Fibroblast of lung (primary cell): ENCODE results near the gene SRC. TPM values are rescaled to one million over a fixed set of nuclear protein-coding genes. Genes with fewer than 3 reads are reported as not detected.

Experiments
- DNase-seq, 2 donors: peaks; one replicate each; pipeline versions ENCODE4 v3.0.0 to v3.0.0-alpha.2; 2010; ENCODE audit warnings: low read depth in 2 of 2
- H2AFZ ChIP-seq: 2 replicates; pipeline ENCODE4 v1.5.1; 2012; ENCODE audit warnings: low read length, control low read depth, inconsistent platforms
- H3K27ac ChIP-seq: 2 replicates; pipeline ENCODE4 v1.5.1; 2011; ENCODE audit warnings: low read length, control low read depth; ENCODE audit not compliant: insufficient read depth
- H3K27me3 ChIP-seq: 2 replicates; pipeline ENCODE4 v1.5.1; 2011; ENCODE audit warnings: mild to moderate bottlenecking, low read length; ENCODE audit not compliant: control insufficient read depth, insufficient read depth
- H3K36me3 ChIP-seq: 2 replicates; pipeline ENCODE4 v1.5.1; 2011; ENCODE audit warnings: low read length; ENCODE audit not compliant: control insufficient read depth, insufficient read depth
- H3K4me1 ChIP-seq: 2 replicates; pipeline ENCODE4 v1.5.1; 2011; ENCODE audit warnings: low read length; ENCODE audit not compliant: control insufficient read depth, insufficient read depth; ENCODE audit errors: extremely low read depth
- H3K4me2 ChIP-seq: 2 replicates; pipeline ENCODE4 v1.5.1; 2011; ENCODE audit warnings: low read length, control low read depth; ENCODE audit not compliant: insufficient read depth; ENCODE audit errors: extremely low read depth
- H3K4me3 ChIP-seq, 4 experiments: fragments of 200-600 bp in 1 of 4; sonication (generic) in 1 of 4; replicated peaks in 1 of 4; 2 replicates each; pipeline ENCODE4 v1.5.1; 2011 to 2016; ENCODE audit warnings: low read length in 4 of 4, low read depth in 3 of 4, mild to moderate bottlenecking in 3 of 4, control low read depth in 2 of 4, inconsistent platforms in 1 of 4, mixed read lengths in 1 of 4; ENCODE audit not compliant: insufficient read depth in 1 of 4; ENCODE audit errors: control extremely low read depth in 1 of 4
- H3K79me2 ChIP-seq: 2 replicates; pipeline ENCODE4 v1.5.1; 2012; ENCODE audit warnings: mild to moderate bottlenecking, low read length, inconsistent platforms; ENCODE audit not compliant: control insufficient read depth, insufficient read depth
- H3K9ac ChIP-seq: 2 replicates; pipeline ENCODE4 v1.5.1; 2011; ENCODE audit warnings: mild to moderate bottlenecking, low read length, control low read depth; ENCODE audit not compliant: insufficient read depth
- H3K9me3 ChIP-seq: 2 replicates; pipeline ENCODE4 v1.5.1; 2012; ENCODE audit warnings: low read depth, low read length; ENCODE audit not compliant: control insufficient read depth, insufficient read depth
- H4K20me1 ChIP-seq: 2 replicates; pipeline ENCODE4 v1.5.1; 2011; ENCODE audit warnings: low read length; ENCODE audit not compliant: control insufficient read depth, insufficient read depth; ENCODE audit errors: extremely low read depth
- EZH2 ChIP-seq: IDR thresholded peaks from 2 replicates; pipeline ENCODE4 v1.5.1; 2012; ENCODE audit warnings: low read length, control low read depth, mild to moderate bottlenecking; ENCODE audit errors: missing control alignments
- polyA plus RNA-seq, 2 donors: library from polyadenylated mRNA; depleted of rRNA in 1 of 2; stranded (reverse) in 1 of 2; unstranded in 1 of 2; fragments of >200 nt; gene quantifications; 2 replicates each; pipeline ENCODE4 v1.2.1, GENCODE V29; 2011 to 2012; ENCODE audit warnings: missing spikeins in 1 of 2
- total RNA-seq: library from RNA; depleted of rRNA; stranded (reverse); fragments of >200 nt; gene quantifications from 2 replicates; pipeline ENCODE4 v1.2.1, GENCODE V29; 2014
- TF ChIP-seq, protein P1 (sequence below), 2 donors: IDR thresholded peaks in 1 of 2; conservative IDR thresholded peaks in 1 of 2; 1 replicate in 1 of 2; 2 replicates in 1 of 2; pipeline ENCODE4 v1.5.1; 2011 to 2012; ENCODE audit warnings: low read length in 2 of 2, control low read depth in 1 of 2, inconsistent platforms in 1 of 2, low read depth in 1 of 2, mild to moderate bottlenecking in 1 of 2

The SRC gene
- total and polyA plus RNA-seq, 2 donors (not counting 1 experiment from before 2014, with no cell fraction given), result 17.8 to 20.3 TPM

DNA sequence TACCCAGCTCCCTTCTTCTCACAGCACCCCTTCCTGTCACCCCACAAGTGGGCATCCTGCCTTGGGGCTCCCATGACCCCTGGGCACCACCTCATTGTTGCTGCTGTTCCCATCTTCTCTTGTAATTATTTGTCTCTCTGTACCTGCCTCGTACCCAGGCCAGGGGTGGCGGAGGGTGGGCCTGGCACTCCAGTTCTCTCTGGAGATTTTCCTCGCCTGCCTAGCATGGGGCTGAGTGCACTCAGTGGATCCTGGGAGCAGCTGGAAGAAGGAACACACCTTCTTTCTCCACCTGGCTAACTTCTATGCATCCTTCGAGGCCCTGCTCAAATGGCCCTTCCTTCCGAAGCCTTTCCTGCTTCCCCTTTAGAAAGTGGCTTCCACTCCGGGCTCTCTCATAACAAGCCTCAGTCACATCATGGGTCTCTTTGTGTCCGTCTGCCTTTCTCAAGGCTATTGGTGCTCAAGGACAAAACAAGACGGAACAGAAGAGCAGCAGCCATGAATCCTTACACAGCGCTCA is 79.2 kb downstream of the SRC start:
- Histone ChIP-seq H3K9ac (no peak overlapping the region), H2AFZ (no peak overlapping the region), H3K4me3 (no peak overlapping the region), H4K20me1 (no peaks in the 10 kb centered on the region), H3K36me3 (no peaks in the 10 kb centered on the region), H3K79me2 (no peaks in the 10 kb centered on the region), H3K4me2 (no peak overlapping the region), H3K27ac (no peak overlapping the region), H3K4me1 (no peaks in the 10 kb centered on the region), H3K9me3 (no peaks in the 10 kb centered on the region), H3K27me3 (peaks cover 34% of the 10 kb centered on the region)
- no peak for DNase-seq
- TF ChIP-seq, protein P1, sequence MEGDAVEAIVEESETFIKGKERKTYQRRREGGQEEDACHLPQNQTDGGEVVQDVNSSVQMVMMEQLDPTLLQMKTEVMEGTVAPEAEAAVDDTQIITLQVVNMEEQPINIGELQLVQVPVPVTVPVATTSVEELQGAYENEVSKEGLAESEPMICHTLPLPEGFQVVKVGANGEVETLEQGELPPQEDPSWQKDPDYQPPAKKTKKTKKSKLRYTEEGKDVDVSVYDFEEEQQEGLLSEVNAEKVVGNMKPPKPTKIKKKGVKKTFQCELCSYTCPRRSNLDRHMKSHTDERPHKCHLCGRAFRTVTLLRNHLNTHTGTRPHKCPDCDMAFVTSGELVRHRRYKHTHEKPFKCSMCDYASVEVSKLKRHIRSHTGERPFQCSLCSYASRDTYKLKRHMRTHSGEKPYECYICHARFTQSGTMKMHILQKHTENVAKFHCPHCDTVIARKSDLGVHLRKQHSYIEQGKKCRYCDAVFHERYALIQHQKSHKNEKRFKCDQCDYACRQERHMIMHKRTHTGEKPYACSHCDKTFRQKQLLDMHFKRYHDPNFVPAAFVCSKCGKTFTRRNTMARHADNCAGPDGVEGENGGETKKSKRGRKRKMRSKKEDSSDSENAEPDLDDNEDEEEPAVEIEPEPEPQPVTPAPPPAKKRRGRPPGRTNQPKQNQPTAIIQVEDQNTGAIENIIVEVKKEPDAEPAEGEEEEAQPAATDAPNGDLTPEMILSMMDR (conservative IDR thresholded peaks at IDR 0.05 in 1 of 2, IDR thresholded peaks at IDR 0.05 in 1 of 2; ENCODE audit: low read depth in 1 of 2, low read length in 2 of 2), result no peak
- TF ChIP-seq EZH2, result no peak

DNA sequence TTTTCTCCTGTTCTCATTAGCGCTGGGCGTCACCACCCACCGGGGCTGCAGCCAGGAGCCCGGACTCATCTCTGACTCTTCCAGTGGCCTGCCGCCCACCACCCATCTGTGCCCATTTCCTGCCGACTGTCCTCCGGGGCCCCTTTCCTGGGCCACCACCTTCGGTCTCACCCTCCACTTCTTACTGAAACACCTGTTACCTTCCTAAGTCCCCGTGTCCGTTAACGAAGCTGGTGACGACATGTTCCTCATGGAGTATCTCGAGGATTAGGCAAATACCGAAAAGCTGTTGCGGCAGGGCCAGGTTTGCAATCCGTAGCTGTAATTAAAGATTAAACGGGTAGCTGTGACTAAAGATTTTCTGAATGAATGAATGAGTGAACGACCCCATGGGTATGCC is 80.2 kb downstream of the SRC start:
- Histone ChIP-seq H4K20me1 (no peaks in the 10 kb centered on the region), H3K4me1 (no peaks in the 10 kb centered on the region), H3K4me2 (no peak overlapping the region), H3K79me2 (no peaks in the 10 kb centered on the region), H2AFZ (no peak overlapping the region), H3K27me3 (peaks cover 39% of the 10 kb centered on the region), H3K27ac (no peak overlapping the region), H3K36me3 (no peaks in the 10 kb centered on the region), H3K9me3 (no peaks in the 10 kb centered on the region), H3K4me3 (no peak overlapping the region), H3K9ac (no peak overlapping the region)
- TF ChIP-seq EZH2, result no peak
- TF ChIP-seq, protein P1 (conservative IDR thresholded peaks at IDR 0.05 in 1 of 2, IDR thresholded peaks at IDR 0.05 in 1 of 2; ENCODE audit: low read depth in 1 of 2, low read length in 2 of 2), result no peak
- DNase-seq, result no peak

DNA sequence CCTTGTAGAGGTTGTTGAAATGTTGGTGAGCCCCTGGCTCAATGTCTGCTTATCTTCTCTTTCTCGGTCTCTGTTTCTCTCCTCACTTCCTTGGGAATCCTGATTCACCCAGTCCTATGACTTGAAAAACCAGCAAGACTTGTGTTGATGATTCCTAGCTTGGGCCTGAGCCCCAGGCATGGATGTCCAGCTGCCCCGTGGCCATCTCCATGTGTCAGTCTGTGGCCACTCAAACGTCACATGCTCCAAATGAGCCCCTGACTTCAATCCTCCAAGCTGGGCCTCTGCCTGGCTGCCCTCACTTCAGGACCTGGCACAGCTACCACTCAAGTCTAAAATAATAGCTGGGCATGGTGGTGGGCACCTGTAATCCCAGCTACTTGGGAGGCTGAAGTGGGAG is 81.0 kb downstream of the SRC start:
- Histone ChIP-seq H4K20me1 (no peaks in the 10 kb centered on the region), H3K4me3 (no peak overlapping the region), H3K4me2 (no peak overlapping the region), H3K79me2 (no peaks in the 10 kb centered on the region), H3K9me3 (no peaks in the 10 kb centered on the region), H3K4me1 (no peaks in the 10 kb centered on the region), H3K9ac (no peak overlapping the region), H3K27ac (no peak overlapping the region), H3K27me3 (peaks cover 32% of the 10 kb centered on the region), H2AFZ (no peak overlapping the region), H3K36me3 (no peaks in the 10 kb centered on the region)
- TF ChIP-seq, protein P1 (conservative IDR thresholded peaks at IDR 0.05 in 1 of 2, IDR thresholded peaks at IDR 0.05 in 1 of 2; ENCODE audit: low read depth in 1 of 2, low read length in 2 of 2), result no peak
- TF ChIP-seq EZH2, result no peak
- no peak for DNase-seq
